HG02970 (cell line): ENCODE measurements around the gene EXT2.

ENCODE experiments used
- ATAC-seq: cut with Tn5 transposase; IDR thresholded peaks from one replicate; pipeline ENCODE4 v1.9.1; 2021; ENCODE audit warnings: mild to moderate bottlenecking, moderate library complexity, moderate number of reproducible peaks; ENCODE audit not compliant: unreplicated experiment, low FRiP score

The EXT2 gene

GRCh38 chr11:44260081-44260480 is 164.6 kb downstream of the EXT2 start:
- no peak for ATAC-seq

GRCh38 chr11:44261800-44262591 is 166.5 kb downstream of the EXT2 start:
- no peak for ATAC-seq

GRCh38 chr11:44263738-44264437 is 168.4 kb downstream of the EXT2 start:
- ATAC-seq = no peak

- ATAC-seq = no peak
Measured at GRCh38 chr11:44264438-44264749, 168.9 kb downstream of the EXT2 start.

- ATAC-seq = no peak
Measured at GRCh38 chr11:44264761-44265160, 169.3 kb downstream of the EXT2 start.

- no peak for ATAC-seq
Measured at GRCh38 chr11:44266056-44266780, 170.7 kb downstream of the EXT2 start.

GRCh38 chr11:44267006-44267749 is 171.7 kb downstream of the EXT2 start:
- no peak for ATAC-seq

GRCh38 chr11:44267750-44268613 is 172.5 kb downstream of the EXT2 start:
- ATAC-seq = no peak

GRCh38 chr11:44268614-44269080 is 173.2 kb downstream of the EXT2 start:
- no peak for ATAC-seq

GRCh38 chr11:44269369-44270351 is 174.2 kb downstream of the EXT2 start:
- ATAC-seq = no peak

GRCh38 chr11:44270403-44271273 is 175.2 kb downstream of the EXT2 start:
- no peak for ATAC-seq

- ATAC-seq = no peak
Measured at GRCh38 chr11:44271286-44271685, 175.8 kb downstream of the EXT2 start.

- ATAC-seq = no peak
Measured at GRCh38 chr11:44274404-44274803, 178.9 kb downstream of the EXT2 start.

- ATAC-seq = no peak
Measured at GRCh38 chr11:44275241-44275640, 179.8 kb downstream of the EXT2 start.

GRCh38 chr11:44275961-44276550 is 180.6 kb downstream of the EXT2 start:
- ATAC-seq = no peak

- no peak for ATAC-seq
Measured at GRCh38 chr11:44277196-44278090, 182.0 kb downstream of the EXT2 start.
